ENCODE measurements around the gene CDH22.

Gene CDH22

GRCh38 chr20:46220455-46221207 lies 87.7 kb downstream of the CDH22 start:
- no peak for TF ChIP-seq CTCF (IDR thresholded peaks at IDR 0.05; ENCODE audit: control insufficient read depth, extremely low read depth, insufficient read depth)

GRCh38 chr20:46219920-46220319 lies 88.4 kb downstream of the CDH22 start:
- no peak for DNase-seq (ENCODE audit: low read depth)
- no peak overlapping the region for H3K4me3 ChIP-seq (ENCODE audit: low read depth, low read length)
- TF ChIP-seq CTCF (IDR thresholded peaks at IDR 0.05; ENCODE audit: control insufficient read depth, extremely low read depth, insufficient read depth), result no peak

More at GRCh38 chr20:46220455-46221207, 87.7 kb downstream of the CDH22 start:
- H3K4me3 ChIP-seq (ENCODE audit: low read depth, low read length), result no peak overlapping the region
- DNase-seq (ENCODE audit: low read depth), result no peak

GRCh38 chr20:46219190-46219589 lies 89.1 kb downstream of the CDH22 start:
- no peak for TF ChIP-seq CTCF (IDR thresholded peaks at IDR 0.05; ENCODE audit: control insufficient read depth, extremely low read depth, insufficient read depth)
- H3K4me3 ChIP-seq (ENCODE audit: low read depth, low read length), result no peak overlapping the region
- DNase-seq (ENCODE audit: low read depth), result no peak

- DNase-seq (ENCODE audit: low read depth), result no peak
- no peak overlapping the region for H3K4me3 ChIP-seq (ENCODE audit: low read depth, low read length)
- TF ChIP-seq CTCF (IDR thresholded peaks at IDR 0.05; ENCODE audit: control insufficient read depth, extremely low read depth, insufficient read depth), result no peak
Measured at GRCh38 chr20:46218656-46219055, 89.6 kb downstream of the CDH22 start.

GRCh38 chr20:46217583-46217982 lies 90.7 kb downstream of the CDH22 start:
- no peak for TF ChIP-seq CTCF (IDR thresholded peaks at IDR 0.05; ENCODE audit: control insufficient read depth, extremely low read depth, insufficient read depth)
- no peak overlapping the region for H3K4me3 ChIP-seq (ENCODE audit: low read depth, low read length)
- no peak for DNase-seq (ENCODE audit: low read depth)

- no peak for DNase-seq (ENCODE audit: low read depth)
- TF ChIP-seq CTCF (IDR thresholded peaks at IDR 0.05; ENCODE audit: control insufficient read depth, extremely low read depth, insufficient read depth), result no peak
- no peak overlapping the region for H3K4me3 ChIP-seq (ENCODE audit: low read depth, low read length)
Measured at GRCh38 chr20:46216770-46217464, 91.4 kb downstream of the CDH22 start.

Measured in LNCaP clone FGC (cell line).